Transverse colon (tissue), 4 donors: ENCODE measurements around the gene PMPCA. TPM values are rescaled to one million over a fixed set of nuclear protein-coding genes. Genes with fewer than 3 reads are reported as not detected.

Experiments
- DNase-seq: peaks from one replicate; pipeline ENCODE4 v3.0.0-alpha.2; 2019
- H3K27ac ChIP-seq, 4 donors: fragments of 200-600 bp; sonication (generic); 2 replicates each; pipeline ENCODE4 v1.5.1; 2016 to 2018; ENCODE audit warnings: inconsistent platforms in 4 of 4
- H3K27me3 ChIP-seq: fragments of 200-600 bp; sonication (generic); 2 replicates; pipeline ENCODE4 v1.5.1; 2017; ENCODE audit warnings: inconsistent platforms
- H3K36me3 ChIP-seq, 4 donors: fragments of 200-600 bp; sonication (generic); 2 replicates each; pipeline ENCODE4 v1.5.1; 2017 to 2019; ENCODE audit warnings: inconsistent platforms in 4 of 4
- H3K4me1 ChIP-seq, 4 donors: fragments of 200-600 bp; sonication (generic); 2 replicates each; pipeline ENCODE4 v1.5.1; 2017 to 2020; ENCODE audit warnings: inconsistent platforms in 4 of 4
- H3K4me3 ChIP-seq, 4 donors: fragments of 200-600 bp; sonication (generic); 1 replicate in 1 of 4; 2 replicates in 3 of 4; pipeline versions ENCODE4 v1.5.1 to v1.6.1; 2017 to 2019; ENCODE audit warnings: inconsistent platforms in 4 of 4
- H3K9me3 ChIP-seq, 2 donors: fragments of 200-600 bp; sonication (generic); 2 replicates each; pipeline ENCODE4 v1.5.1; 2017 to 2019; ENCODE audit warnings: inconsistent platforms in 2 of 2
- EP300 ChIP-seq: sonication (generic); formaldehyde crosslinking; IDR thresholded peaks from one replicate; pipeline ENCODE4 v1.6.1; 2017; ENCODE audit warnings: antibody characterized with exemption, low read depth
- POLR2A ChIP-seq: fragments of 450-650 bp; IDR thresholded peaks from one replicate; pipeline ENCODE4 v1.6.1; 2016; ENCODE audit warnings: antibody characterized with exemption, mild to moderate bottlenecking, moderate library complexity
- POLR2AphosphoS5 ChIP-seq, 3 donors: sonication (generic); formaldehyde crosslinking; IDR thresholded peaks; one replicate each; pipeline ENCODE4 v1.6.1; 2016; ENCODE audit warnings: antibody characterized with exemption in 3 of 3
- WGBS, 2 donors: methylation state at CpG; one replicate each; pipeline ENCODE4 v1.1.5; 2018; ENCODE audit warnings: low coverage in 1 of 2; 5-methylcytosine and 5-hydroxymethylcytosine counted together
- in situ Hi-C, 4 donors: fragments of 200-750 bp; cut with MboI; loops; one replicate each; pipeline versions ENCODE4 v1.15.0 to v1.15.1; 2017; ENCODE audit warnings: low sequenced_read_pairs in 3 of 4, low pct_ligation_motif_present in 1 of 4, low pct_unique_long_range_greater_than_20kb in 1 of 4
- intact Hi-C: fragments of 100-400 bp; cut with DNase I; formaldehyde crosslinking; loops from one replicate; pipeline ENCODE4 v1.15.1; 2023; ENCODE audit warnings: low total_unique reads
- total RNA-seq, 4 donors: library from RNA; depleted of rRNA; stranded (reverse); fragments of >200 nt; gene quantifications; one replicate each; pipeline ENCODE4 v1.1.0, GENCODE V29; 2016
- TF ChIP-seq, protein P1 (sequence below), 5 experiments: fragments of 200-600 bp in 3 of 5; fragments of 450-650 bp in 2 of 5; sonication (generic) in 3 of 5; IDR thresholded peaks; 1 replicate in 2 of 5; 2 replicates in 3 of 5; pipeline ENCODE4 v1.5.1; 2016 to 2017; ENCODE audit warnings: antibody characterized with exemption in 5 of 5, inconsistent platforms in 3 of 5, mild to moderate bottlenecking in 2 of 5, moderate library complexity in 1 of 5

The PMPCA gene
- total RNA-seq, 4 donors from 2014 or later, result 24.3 to 61.3 (median 45.8) TPM

DNA sequence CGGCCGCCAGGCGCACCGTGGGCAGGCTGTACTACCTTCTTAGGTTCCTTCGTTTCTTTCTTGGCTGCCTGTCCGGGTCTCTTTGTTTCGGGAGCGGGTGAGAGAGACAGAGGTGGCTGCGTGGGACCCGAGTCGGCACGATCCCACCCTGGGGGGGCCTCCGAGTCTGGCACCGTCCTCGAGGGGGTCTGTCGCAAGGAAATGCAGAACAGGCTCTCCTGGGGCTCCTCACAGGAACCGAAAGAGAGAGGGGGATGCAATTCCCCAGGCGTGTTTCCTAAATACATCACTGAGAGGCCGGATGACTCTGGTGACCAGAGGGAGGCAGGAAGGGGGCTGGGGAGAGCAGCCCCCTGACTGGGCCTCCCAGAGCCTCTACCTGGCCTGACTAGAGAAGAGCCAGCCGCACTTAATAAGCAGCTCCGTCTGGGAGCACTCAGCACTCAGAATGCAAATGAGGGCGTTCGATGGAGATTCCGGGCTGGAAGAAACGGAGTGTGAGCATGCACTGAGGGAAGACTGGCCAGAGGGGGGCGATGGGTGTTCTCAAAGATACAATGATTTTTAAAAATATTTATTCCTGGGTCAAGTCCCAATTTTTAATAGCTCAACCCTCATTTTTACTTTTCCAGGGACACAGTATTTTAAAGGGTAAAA, 40.9 kb downstream of the PMPCA start:
- intact Hi-C loops (no loop called here), in situ Hi-C loops (no loop called here)
- H3K9me3 ChIP-seq, result no peaks in the 10 kb centered on the region
- H3K36me3 ChIP-seq, result peaks cover 0 to 85% (median 40%) of the 10 kb centered on the region in 4 donors
- TF ChIP-seq POLR2AphosphoS5 (IDR thresholded peaks at IDR 0.05) (no peak), EP300 (no peak), POLR2A (no peak)
- TF ChIP-seq, protein P1, sequence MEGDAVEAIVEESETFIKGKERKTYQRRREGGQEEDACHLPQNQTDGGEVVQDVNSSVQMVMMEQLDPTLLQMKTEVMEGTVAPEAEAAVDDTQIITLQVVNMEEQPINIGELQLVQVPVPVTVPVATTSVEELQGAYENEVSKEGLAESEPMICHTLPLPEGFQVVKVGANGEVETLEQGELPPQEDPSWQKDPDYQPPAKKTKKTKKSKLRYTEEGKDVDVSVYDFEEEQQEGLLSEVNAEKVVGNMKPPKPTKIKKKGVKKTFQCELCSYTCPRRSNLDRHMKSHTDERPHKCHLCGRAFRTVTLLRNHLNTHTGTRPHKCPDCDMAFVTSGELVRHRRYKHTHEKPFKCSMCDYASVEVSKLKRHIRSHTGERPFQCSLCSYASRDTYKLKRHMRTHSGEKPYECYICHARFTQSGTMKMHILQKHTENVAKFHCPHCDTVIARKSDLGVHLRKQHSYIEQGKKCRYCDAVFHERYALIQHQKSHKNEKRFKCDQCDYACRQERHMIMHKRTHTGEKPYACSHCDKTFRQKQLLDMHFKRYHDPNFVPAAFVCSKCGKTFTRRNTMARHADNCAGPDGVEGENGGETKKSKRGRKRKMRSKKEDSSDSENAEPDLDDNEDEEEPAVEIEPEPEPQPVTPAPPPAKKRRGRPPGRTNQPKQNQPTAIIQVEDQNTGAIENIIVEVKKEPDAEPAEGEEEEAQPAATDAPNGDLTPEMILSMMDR (IDR thresholded peaks at IDR 0.05), result no peak
- WGBS, 2 donors, result 87 to 92% methylated on average over 8 to 26 of the region's 26 CpGs
- H3K4me3 ChIP-seq, result no peak overlapping the region
- no peaks in the 10 kb centered on the region for H3K4me1 ChIP-seq
- H3K27me3 ChIP-seq, result no peaks in the 10 kb centered on the region
- DNase-seq, result no peak
- H3K27ac ChIP-seq, result no peak overlapping the region

GRCh38 chr9:136453326-136453725, 42.9 kb downstream of the PMPCA start:
- no peaks in the 10 kb centered on the region for H3K27me3 ChIP-seq
- no peak overlapping the region for H3K4me3 ChIP-seq
- no peak for TF ChIP-seq EP300
- TF ChIP-seq, protein P1 (IDR thresholded peaks at IDR 0.05), result no peak
- no peak for TF ChIP-seq POLR2A
- TF ChIP-seq POLR2AphosphoS5 (IDR thresholded peaks at IDR 0.05), result no peak
- intact Hi-C loops, result no loop called here
- 93 to 95% methylated on average over 4 to 11 of the region's 11 CpGs for WGBS, 2 donors
- no peaks in the 10 kb centered on the region for H3K4me1 ChIP-seq
- in situ Hi-C loops, result no loop called here
- peaks cover 0 to 84% (median 40%) of the 10 kb centered on the region in 4 donors for H3K36me3 ChIP-seq
- DNase-seq, result no peak
- no peaks in the 10 kb centered on the region for H3K9me3 ChIP-seq
- no peak overlapping the region for H3K27ac ChIP-seq

DNA sequence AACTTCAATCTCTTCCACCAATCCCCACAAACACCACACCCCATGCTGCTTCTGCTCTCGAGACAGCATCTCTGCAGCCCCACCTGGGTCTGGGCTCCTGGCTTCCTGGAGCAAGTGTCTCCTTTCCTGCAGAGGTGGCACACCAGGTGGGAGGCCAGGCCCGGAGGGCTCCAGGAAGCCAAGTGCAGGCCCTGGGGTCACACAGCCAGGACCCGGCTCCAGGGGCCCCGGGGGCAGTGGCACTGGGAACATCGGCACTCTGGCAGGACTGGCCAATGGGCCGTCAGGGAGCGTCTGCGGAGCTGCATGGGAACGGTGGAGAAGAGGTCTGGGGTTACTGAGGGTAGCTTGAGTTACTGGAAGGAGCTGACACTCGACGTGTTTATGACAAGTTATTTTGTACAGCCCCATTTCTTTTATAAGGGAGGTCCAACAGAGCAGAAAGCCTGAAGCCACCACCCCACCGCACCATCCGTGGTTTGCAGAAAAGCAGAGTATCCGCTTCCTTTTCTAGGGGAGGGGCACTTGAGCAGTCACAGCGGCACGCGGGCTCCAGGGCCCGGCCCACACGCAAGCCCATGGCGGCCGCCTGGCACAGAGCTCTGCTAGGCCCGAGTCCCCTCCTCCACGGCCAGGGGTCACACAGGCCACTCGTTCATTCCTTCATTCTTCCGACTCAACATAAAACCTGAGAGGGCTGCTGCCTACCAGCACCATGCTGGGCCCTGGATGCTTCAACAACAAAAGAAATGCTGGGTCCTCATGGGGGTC, 43.8 kb downstream of the PMPCA start:
- intact Hi-C loops, result no loop called here
- TF ChIP-seq POLR2A, result no peak
- no peak for TF ChIP-seq EP300
- TF ChIP-seq POLR2AphosphoS5 (IDR thresholded peaks at IDR 0.05), result no peak
- TF ChIP-seq, protein P1 (IDR thresholded peaks at IDR 0.05), result no peak
- H3K9me3 ChIP-seq, result no peaks in the 10 kb centered on the region
- DNase-seq, result no peak
- no peak overlapping the region for H3K4me3 ChIP-seq
- WGBS, 2 donors, result 91 to 100% methylated on average over 1 to 25 of the region's 25 CpGs
- H3K36me3 ChIP-seq, result peaks cover 0 to 84% (median 41%) of the 10 kb centered on the region in 4 donors
- H3K27me3 ChIP-seq, result no peaks in the 10 kb centered on the region
- in situ Hi-C loops, result no loop called here
- no peak overlapping the region for H3K27ac ChIP-seq
- H3K4me1 ChIP-seq, result no peaks in the 10 kb centered on the region

DNA sequence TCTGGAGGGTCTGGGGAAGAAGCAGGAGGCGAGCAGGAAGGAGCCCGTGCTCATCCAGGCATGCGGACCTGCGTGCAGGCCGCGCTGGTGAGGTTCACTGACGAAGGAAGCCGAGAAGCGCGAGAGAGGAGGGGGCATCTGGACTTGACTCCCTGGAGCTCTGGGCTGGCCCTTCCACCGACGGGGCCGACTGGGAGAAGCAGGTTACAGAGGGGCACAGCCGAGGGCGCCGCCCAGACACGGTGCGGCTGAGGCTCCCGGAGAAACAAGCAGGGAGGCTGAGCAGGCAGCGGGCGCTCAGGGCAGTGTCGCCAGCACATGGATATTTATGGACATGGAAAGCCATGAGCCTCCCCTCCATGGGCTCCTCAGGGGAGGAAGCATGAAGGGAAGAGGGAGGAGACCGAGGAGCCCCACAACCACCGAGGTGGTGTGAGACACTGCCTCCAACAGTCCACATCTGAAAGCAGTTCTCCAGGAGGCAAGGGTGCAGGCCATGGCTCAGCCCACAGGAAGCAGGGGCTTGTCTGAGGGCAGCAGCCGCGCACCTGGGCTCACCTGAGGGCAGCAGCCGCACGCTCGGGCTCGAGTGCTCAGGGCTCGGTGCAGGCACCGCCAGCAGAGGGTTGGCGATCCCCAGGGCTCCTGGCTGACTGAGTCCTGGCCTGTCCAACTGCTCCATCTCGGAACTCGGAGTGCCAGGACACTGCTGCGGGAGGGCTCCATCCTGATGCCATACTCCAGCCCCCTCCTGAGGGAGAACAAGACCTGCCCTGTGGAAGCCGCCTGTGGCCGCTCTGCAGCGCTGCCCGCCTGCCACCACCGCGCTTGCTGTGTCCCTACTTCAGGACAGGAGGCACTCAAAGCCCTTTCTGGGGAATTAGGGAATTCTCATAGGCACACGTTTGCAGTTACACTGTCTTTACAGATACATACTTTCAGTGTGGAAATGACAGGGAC, 44.9 kb downstream of the PMPCA start:
- H3K9me3 ChIP-seq, result no peaks in the 10 kb centered on the region
- intact Hi-C loops (no loop called here), in situ Hi-C loops (no loop called here)
- no peak for DNase-seq
- H3K36me3 ChIP-seq, result peaks cover 0 to 85% (median 40%) of the 10 kb centered on the region in 4 donors
- no peak overlapping the region for H3K27ac ChIP-seq
- 91 to 95% methylated on average over 8 to 43 of the region's 43 CpGs for WGBS, 2 donors
- no peaks in the 10 kb centered on the region for H3K4me1 ChIP-seq
- TF ChIP-seq POLR2AphosphoS5 (IDR thresholded peaks at IDR 0.05) (no peak), POLR2A (no peak), EP300 (no peak)
- TF ChIP-seq, protein P1 (IDR thresholded peaks at IDR 0.05), result no peak
- no peaks in the 10 kb centered on the region for H3K27me3 ChIP-seq
- no peak overlapping the region for H3K4me3 ChIP-seq
